Fibroblast of the aortic adventitia (primary cell): ENCODE data around the gene KLF13. TPM values are rescaled to one million over a fixed set of nuclear protein-coding genes. Genes with fewer than 3 reads are reported as not detected.

Source experiments
- DNase-seq: peaks from one replicate; pipeline ENCODE4 v3.0.0-alpha.2; 2010; ENCODE audit warnings: low read depth
- H3K4me3 ChIP-seq: 2 replicates; pipeline ENCODE4 v1.5.1; 2011; ENCODE audit warnings: low read depth, mild to moderate bottlenecking, control low read depth, low read length, moderate library complexity
- total RNA-seq: library from RNA; depleted of rRNA; stranded (reverse); fragments of >200 nt; gene quantifications from 2 replicates; pipeline ENCODE4 v1.2.3, GENCODE V29; 2012; ENCODE audit warnings: low replicate concordance
- TF ChIP-seq, protein P1 (sequence below): IDR thresholded peaks from 2 replicates; pipeline ENCODE4 v1.5.1; 2011; ENCODE audit warnings: mild to moderate bottlenecking, low read length, control low read depth, inconsistent platforms; ENCODE audit not compliant: insufficient read depth

KLF13 gene
- total RNA-seq, 1 donor, result 40.4 TPM

DNA sequence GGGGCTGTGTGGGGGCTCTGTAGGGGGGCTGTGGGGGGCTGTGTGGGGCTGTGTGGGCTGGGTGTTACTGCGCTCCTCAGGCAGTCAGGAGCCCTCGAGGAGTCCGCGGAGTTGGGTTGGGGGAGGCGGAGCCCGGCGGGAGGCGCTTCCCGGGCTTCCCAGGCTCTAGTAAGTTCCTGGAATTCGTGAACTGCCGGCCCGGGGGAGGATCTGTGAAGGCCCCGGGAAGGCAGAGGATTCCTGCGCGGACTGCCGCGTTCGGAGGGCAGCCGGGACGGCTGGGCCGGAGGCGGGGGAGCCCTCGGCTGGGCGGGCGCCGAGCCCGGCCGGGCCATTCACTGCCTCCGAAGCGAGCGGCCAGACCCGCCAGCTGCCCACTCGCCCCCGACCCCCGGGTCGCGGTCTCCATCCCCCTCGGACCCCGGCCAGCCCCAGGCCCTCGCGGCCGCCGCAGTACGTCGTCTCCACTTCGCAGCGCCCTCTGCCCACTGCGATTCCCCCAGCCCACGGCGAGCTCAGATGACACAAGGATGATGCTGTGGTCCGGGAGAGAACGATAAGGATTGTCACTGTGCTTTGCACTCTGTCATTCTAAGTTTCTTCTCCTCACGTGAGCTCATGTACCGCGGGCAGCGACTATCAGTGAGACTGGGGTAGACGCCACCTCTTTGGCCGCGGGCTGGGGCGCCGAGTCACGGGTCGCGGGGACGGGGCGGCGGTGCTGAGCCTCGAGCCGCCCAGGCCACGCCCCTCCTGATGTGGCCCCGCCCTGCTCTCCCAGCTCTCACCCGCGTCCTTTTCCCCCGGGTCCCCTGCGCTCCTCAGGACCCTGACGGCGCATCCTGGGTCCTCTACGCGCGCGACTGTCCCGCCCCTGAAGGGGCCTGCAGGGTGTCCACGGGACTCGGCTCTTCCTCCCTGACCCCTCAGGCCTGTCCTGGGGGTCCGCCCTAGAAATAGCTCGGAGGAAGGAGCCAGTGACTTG lies 65.3 kb downstream of the KLF13 start:
- peak; percentile 80 for DNase-seq
- peak overlapping the region; percentile 79 for H3K4me3 ChIP-seq
- TF ChIP-seq, protein P1, sequence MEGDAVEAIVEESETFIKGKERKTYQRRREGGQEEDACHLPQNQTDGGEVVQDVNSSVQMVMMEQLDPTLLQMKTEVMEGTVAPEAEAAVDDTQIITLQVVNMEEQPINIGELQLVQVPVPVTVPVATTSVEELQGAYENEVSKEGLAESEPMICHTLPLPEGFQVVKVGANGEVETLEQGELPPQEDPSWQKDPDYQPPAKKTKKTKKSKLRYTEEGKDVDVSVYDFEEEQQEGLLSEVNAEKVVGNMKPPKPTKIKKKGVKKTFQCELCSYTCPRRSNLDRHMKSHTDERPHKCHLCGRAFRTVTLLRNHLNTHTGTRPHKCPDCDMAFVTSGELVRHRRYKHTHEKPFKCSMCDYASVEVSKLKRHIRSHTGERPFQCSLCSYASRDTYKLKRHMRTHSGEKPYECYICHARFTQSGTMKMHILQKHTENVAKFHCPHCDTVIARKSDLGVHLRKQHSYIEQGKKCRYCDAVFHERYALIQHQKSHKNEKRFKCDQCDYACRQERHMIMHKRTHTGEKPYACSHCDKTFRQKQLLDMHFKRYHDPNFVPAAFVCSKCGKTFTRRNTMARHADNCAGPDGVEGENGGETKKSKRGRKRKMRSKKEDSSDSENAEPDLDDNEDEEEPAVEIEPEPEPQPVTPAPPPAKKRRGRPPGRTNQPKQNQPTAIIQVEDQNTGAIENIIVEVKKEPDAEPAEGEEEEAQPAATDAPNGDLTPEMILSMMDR, result no peak

DNA sequence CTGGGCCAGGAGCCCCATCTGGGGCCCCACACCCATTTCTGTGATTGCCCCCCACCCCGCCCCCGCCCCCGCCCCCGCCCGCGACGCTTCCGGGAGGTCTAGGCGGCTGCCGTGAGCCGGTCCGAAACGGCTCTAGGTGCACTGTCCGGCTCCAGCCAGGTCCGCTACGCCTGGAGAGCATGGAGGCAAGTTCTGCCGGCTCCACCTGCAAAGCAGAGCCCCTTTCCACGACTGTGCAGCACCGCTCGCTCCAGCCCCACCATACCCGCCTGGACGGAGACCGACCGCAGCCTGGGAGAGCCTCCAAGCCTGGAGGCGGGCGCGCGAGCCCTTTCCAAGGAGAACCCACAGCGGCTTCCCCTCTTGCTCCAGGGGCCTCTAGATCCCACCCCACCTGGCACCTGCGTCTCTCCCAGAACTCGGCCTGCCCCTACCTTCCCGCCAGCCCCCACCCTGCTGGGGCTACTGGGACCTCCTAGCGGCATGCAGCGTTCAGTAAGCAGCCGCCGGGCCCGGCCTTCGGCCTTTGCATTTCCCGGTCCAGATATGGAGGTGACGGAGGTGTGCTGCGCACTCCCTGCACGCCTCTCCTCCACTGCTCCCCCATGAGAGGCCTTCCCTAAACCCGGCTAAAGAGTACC lies 66.2 kb downstream of the KLF13 start:
- no peak for DNase-seq
- TF ChIP-seq, protein P1, result no peak
- H3K4me3 ChIP-seq, result peak overlapping the region; percentile 79

DNA sequence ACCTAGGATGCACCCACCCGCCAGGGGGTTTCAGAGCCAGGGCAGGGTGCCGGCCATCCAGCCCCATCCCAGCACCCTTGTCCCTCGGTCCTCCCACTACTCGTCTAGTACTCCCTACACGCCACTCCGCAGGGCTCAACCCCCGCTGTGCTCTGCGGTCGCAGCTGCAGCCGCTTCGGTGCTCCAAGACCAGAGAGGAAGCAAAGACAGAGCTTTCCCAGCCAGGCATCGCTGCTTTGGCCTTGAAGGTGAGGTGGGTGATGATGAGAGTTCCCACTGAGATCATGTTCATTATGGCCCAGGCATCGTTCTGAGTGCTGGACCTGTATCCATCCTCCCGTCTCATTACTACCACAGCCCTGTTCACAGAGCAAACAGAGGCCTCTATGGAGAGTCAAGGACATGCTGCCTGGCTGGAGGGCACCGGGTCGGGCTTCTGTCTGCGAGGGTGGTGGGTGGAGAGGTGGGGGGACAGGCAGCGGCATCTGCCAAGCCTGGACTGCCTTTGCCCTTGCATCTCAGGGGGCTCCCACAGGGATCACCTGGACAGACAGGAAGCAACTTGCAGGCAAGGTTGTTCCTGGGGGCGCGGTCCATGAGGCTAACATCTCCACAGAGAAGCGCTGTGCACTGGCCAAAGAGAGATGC lies 66.9 kb downstream of the KLF13 start:
- TF ChIP-seq, protein P1, result no peak
- H3K4me3 ChIP-seq, result no peak overlapping the region

DNA sequence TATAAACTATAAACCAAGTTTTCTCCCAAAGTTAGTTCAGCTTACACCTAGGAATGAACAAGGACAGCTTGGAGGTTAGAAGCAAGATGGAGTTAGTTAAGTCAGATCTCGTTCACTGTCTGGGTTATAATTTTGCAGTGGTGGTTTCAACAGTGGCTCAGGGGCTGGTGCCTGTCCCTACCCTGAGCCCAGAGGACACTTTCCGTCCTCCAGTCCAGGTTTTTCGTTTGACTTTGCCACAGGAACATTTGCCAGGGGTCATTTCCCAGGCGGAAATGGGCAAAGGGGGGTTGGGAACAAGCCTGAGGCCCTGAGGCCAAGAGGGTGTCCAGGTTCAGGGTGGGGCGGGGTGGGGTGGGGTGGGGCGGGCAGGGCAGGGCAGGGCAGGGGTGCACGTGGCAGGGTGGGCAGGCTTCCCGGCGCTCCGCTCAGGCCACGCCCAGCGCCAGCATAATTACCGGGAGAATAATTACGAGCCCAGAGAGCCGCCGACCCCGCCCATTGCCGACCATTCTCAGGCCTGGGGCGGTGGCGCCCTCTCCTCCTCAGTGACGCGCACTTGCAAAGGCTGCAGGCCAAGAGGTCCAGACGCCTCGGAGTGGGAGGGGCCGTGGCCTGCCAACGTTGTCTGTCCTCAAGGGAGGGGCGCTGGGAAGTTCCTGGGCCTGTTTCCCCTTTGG lies 70.4 kb downstream of the KLF13 start:
- DNase-seq, result peak; percentile 83
- no peak overlapping the region for H3K4me3 ChIP-seq
- TF ChIP-seq, protein P1, result no peak

More for the DNA sequence above, 66.9 kb downstream of the KLF13 start:
- no peak for DNase-seq

DNA sequence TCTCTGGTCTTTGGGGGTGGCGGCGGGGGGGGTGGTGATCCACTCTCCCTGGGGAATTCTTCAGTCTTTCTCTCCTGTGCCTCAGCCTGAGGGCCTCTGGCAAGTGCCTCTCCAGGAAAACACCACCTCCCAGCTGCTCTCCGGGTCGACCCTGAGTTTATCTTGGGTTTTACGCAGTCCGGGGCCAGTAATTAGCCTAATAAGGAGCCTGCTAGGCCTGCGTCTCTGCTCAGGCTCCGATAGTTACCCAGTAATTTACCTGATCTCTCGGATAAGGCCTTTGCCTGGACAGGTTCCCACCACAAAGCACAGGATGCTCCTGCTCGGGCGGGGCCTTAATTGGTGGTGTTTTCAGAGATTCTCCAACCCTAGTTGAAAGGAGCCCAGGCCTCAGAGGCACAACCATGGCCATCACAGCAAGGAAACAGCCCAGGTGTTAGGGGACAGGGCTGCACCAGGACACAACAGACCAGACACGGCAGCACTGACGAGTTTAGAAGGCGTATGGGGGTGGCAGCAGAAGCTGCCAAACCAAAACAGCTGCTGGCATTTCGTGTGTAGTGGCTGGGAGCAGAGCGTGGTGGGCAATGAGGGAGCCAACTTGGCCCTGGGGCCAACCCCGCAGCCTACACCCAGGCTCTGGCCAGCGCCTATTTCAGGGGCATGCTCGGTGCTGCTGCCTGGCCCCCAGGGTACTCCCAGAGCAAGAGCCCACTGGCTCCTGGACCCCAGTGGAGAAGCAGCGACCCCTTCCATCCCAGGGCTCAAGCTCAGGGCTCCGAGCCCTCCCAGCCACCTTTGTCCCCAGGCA lies 71.4 kb downstream of the KLF13 start:
- H3K4me3 ChIP-seq, result no peak overlapping the region
- TF ChIP-seq, protein P1, result no peak
- no peak for DNase-seq
